SK-N-SH (cell line): ENCODE results near the gene KLF15. TPM values are rescaled to one million over a fixed set of nuclear protein-coding genes. Genes with fewer than 3 reads are reported as not detected.

ENCODE experiments used
- CTCF ChIA-PET: fragments of 300-600, 350-600 bp; formaldehyde crosslinking; extraction: SDS; loops from one replicate; lab custom pipeline; 2021; lab: Yijun Ruan, JAX
- POLR2A ChIA-PET: fragments of 350-600 bp; sonication (Branson Sonifier 250); formaldehyde crosslinking; extraction: SDS; loops from one replicate; lab custom pipeline; 2020; ENCODE audit warnings: antibody characterized with exemption, inconsistent platforms; lab: Yijun Ruan, JAX
- DNase-seq: peaks from one replicate; pipeline ENCODE4 v3.0.0; 2012
- H2AFZ ChIP-seq: fragments of 200-600 bp; sonication (generic); 2 replicates; pipeline ENCODE4 v1.8.1; 2016; ENCODE audit warnings: antibody characterized with exemption, mild to moderate bottlenecking, low read depth
- H3F3A ChIP-seq: fragments of 200-600 bp; sonication (generic); replicated peaks from 2 replicates; pipeline ENCODE3; 2016; ENCODE audit warnings: antibody characterized with exemption, mild to moderate bottlenecking; ENCODE audit not compliant: insufficient read depth
- H3K27ac ChIP-seq, 2 experiments: fragments of 200-500 bp in 1 of 2; fragments of 200-600 bp in 1 of 2; sonication (Bioruptor generic) in 1 of 2; sonication (generic), shearing (Covaris generic) in 1 of 2; 2 replicates each; pipeline versions ENCODE4 v1.5.1 to v1.6.1; 2014 to 2016; ENCODE audit warnings: low read depth in 2 of 2, inconsistent platforms in 1 of 2, low read length in 1 of 2, mild to moderate bottlenecking in 1 of 2, mixed read lengths in 1 of 2
- H3K27me3 ChIP-seq: fragments of 200-600 bp; sonication (generic), shearing (Covaris generic); 2 replicates; pipeline ENCODE4 v1.6.1; 2016; ENCODE audit warnings: mixed run types; ENCODE audit not compliant: insufficient read depth
- H3K36me3 ChIP-seq, 2 experiments: fragments of 200-500 bp in 1 of 2; fragments of 200-600 bp in 1 of 2; sonication (Bioruptor generic) in 1 of 2; sonication (generic) in 1 of 2; replicated peaks in 1 of 2; 2 replicates each; pipeline versions ENCODE3 to v1.5.1; 2014 to 2016; ENCODE audit warnings: low read length in 1 of 2, mild to moderate bottlenecking in 1 of 2; ENCODE audit not compliant: insufficient read depth in 2 of 2, control insufficient read depth in 1 of 2
- H3K4me1 ChIP-seq, 2 experiments: fragments of 200-500 bp in 1 of 2; fragments of 200-600 bp in 1 of 2; sonication (Bioruptor generic) in 1 of 2; sonication (generic), shearing (Covaris generic) in 1 of 2; 2 replicates each; pipeline versions ENCODE4 v1.5.1 to v1.6.1; 2014 to 2016; ENCODE audit warnings: low read depth in 1 of 2, low read length in 1 of 2, mixed run types in 1 of 2; ENCODE audit not compliant: insufficient read depth in 2 of 2, control insufficient read depth in 1 of 2
- H3K4me2 ChIP-seq: fragments of 200-600 bp; sonication (generic), shearing (Covaris generic); 2 replicates; pipeline ENCODE4 v1.6.1; 2017; ENCODE audit warnings: mixed run types
- H3K4me3 ChIP-seq, 2 experiments: fragments of 200-500 bp in 1 of 2; fragments of 200-600 bp in 1 of 2; sonication (Bioruptor generic) in 1 of 2; sonication (generic), shearing (Covaris generic) in 1 of 2; 2 replicates each; pipeline versions ENCODE4 v1.5.1 to v1.8.1; 2014 to 2016; ENCODE audit warnings: low read depth in 2 of 2, inconsistent platforms in 1 of 2, low read length in 1 of 2, mild to moderate bottlenecking in 1 of 2, mixed read lengths in 1 of 2, moderate library complexity in 1 of 2
- H3K79me2 ChIP-seq: fragments of 200-600 bp; sonication (generic); 2 replicates; pipeline ENCODE4 v1.8.1; 2017; ENCODE audit warnings: mild to moderate bottlenecking; ENCODE audit not compliant: insufficient read depth
- H3K9ac ChIP-seq: fragments of 200-600 bp; sonication (generic); 2 replicates; pipeline ENCODE4 v1.6.1; 2017; ENCODE audit warnings: mixed run types
- H3K9me2 ChIP-seq: fragments of 200-600 bp; sonication (generic); 2 replicates; pipeline ENCODE4 v1.6.1; 2017; ENCODE audit warnings: mixed run types
- H3K9me3 ChIP-seq: fragments of 200-600 bp; sonication (generic); 2 replicates; pipeline ENCODE4 v1.6.1; 2017; ENCODE audit warnings: mixed run types, mild to moderate bottlenecking, moderate library complexity
- H4K20me1 ChIP-seq: fragments of 200-600 bp; sonication (generic); 2 replicates; pipeline ENCODE4 v1.6.1; 2017; ENCODE audit warnings: mild to moderate bottlenecking, mixed run types; ENCODE audit not compliant: insufficient read depth
- CHD2 ChIP-seq: fragments of 150-350 bp; IDR thresholded peaks from 2 replicates; pipeline ENCODE4 v1.6.1; 2018; ENCODE audit warnings: low read length; ENCODE audit not compliant: partially characterized antibody
- ELF1 ChIP-seq: IDR thresholded peaks from 2 replicates; pipeline ENCODE4 v1.4.0; 2012
- EP300 ChIP-seq, 2 experiments: IDR thresholded peaks; 2 replicates each; pipeline versions ENCODE4 v1.4.0 to v1.6.1; 2012; ENCODE audit warnings: borderline replicate concordance in 1 of 2, low read depth in 1 of 2, low read length in 1 of 2
- FOXJ3 ChIP-seq: sonication (generic); formaldehyde crosslinking; IDR thresholded peaks from 2 replicates; pipeline ENCODE4 v1.5.1; 2020; ENCODE audit warnings: mild to moderate bottlenecking, missing genetic modification reagents
- GABPA ChIP-seq: IDR thresholded peaks from 2 replicates; pipeline ENCODE4 v1.4.0; 2012; ENCODE audit warnings: low read depth, mild to moderate bottlenecking
- GATA2 ChIP-seq: sonication (generic); formaldehyde crosslinking; IDR thresholded peaks from 2 replicates; pipeline ENCODE4 v1.5.0; 2020; ENCODE audit warnings: mild to moderate bottlenecking, missing genetic modification reagents
- IRF3 ChIP-seq: fragments of 150-350 bp; IDR thresholded peaks from 2 replicates; pipeline ENCODE4 v1.6.1; 2016; ENCODE audit warnings: mild to moderate bottlenecking, low read depth, low read length
- JUND ChIP-seq: IDR thresholded peaks from 2 replicates; pipeline ENCODE4 v1.4.0; 2012
- NFIC ChIP-seq: IDR thresholded peaks from 2 replicates; pipeline ENCODE4 v1.4.0; 2012; ENCODE audit warnings: borderline replicate concordance
- POLR2AphosphoS5 ChIP-seq: IDR thresholded peaks from 2 replicates; pipeline ENCODE4 v1.6.1; 2012; ENCODE audit warnings: low read depth, low read length
- RAD21 ChIP-seq: IDR thresholded peaks from 2 replicates; pipeline ENCODE4 v1.6.1; 2012; ENCODE audit warnings: mild to moderate bottlenecking, low read length
- SIN3A ChIP-seq: IDR thresholded peaks from 2 replicates; pipeline ENCODE4 v1.6.1; 2012; ENCODE audit warnings: low read depth, mild to moderate bottlenecking, low read length, moderate library complexity, borderline replicate concordance
- SMC3 ChIP-seq: IDR thresholded peaks from 2 replicates; pipeline ENCODE4 v1.6.1; 2012; ENCODE audit warnings: low read depth, low read length, improper control_type of control experiment
- TAF1 ChIP-seq: IDR thresholded peaks from 2 replicates; pipeline ENCODE4 v1.6.1; 2012; ENCODE audit warnings: low read depth, mild to moderate bottlenecking, low read length, moderate library complexity, borderline replicate concordance
- TCF12 ChIP-seq: IDR thresholded peaks from 2 replicates; pipeline ENCODE4 v1.4.0; 2012
- ZBTB33 ChIP-seq: IDR thresholded peaks from 2 replicates; pipeline ENCODE4 v1.4.0; 2012; ENCODE audit warnings: low read depth, borderline replicate concordance
- WGBS: methylation state at CpG from one replicate; pipeline ENCODE4 v1.1.6; 2017; ENCODE audit warnings: low lambda C conversion rate; 5-methylcytosine and 5-hydroxymethylcytosine counted together
- polyA plus RNA-seq, 3 experiments: library from polyadenylated mRNA; depleted of rRNA; stranded (reverse); fragments of >200 nt; gene quantifications; 2 replicates each; pipeline ENCODE4 v1.2.3, GENCODE V29; 2012
- TF ChIP-seq, protein P1 (sequence below): IDR thresholded peaks from 2 replicates; pipeline ENCODE4 v1.6.1; 2012; ENCODE audit warnings: mild to moderate bottlenecking, low read depth, low read length, moderate library complexity
- TF ChIP-seq, protein P2 (sequence below): IDR thresholded peaks from 2 replicates; pipeline ENCODE4 v1.4.0; 2012; ENCODE audit warnings: low read depth

KLF15 gene
- polyA plus RNA-seq, 1 of the 3 experiments (the other 2 are of a cell fraction): 0.28 TPM

DNA sequence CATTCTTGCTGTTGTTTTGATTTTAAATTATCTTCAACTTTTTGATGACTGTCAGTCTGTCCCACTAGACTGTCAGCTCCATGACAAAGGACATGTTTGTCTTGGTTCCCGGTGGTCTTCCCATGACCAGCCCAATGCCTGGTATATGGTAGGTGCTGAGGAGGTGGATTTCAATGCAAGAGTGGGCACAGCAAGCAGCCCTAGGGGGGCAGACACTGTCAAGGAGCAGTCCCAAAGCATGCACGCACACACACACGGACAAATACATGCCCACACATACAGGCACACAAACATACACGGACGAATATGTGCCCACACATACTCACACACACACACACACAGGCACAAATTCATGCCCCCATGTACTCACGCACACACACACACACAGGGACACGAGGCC is 12.0 kb downstream of the KLF15 start:
- POLR2A ChIA-PET: no interaction called here
- Histone ChIP-seq H3K79me2 (no peaks in the 10 kb centered on the region), H3K27ac (no peak overlapping the region), H3K27me3 (no peaks in the 10 kb centered on the region), H3K9me3 (no peaks in the 10 kb centered on the region), H3K4me1 (peaks cover 0 to 2% of the 10 kb centered on the region in 2 experiments; a peak in 1 of 4 replicates), H3F3A (no peaks in the 10 kb centered on the region), H3K4me3 (no peak overlapping the region), H4K20me1 (no peaks in the 10 kb centered on the region), H3K36me3 (no peaks in the 10 kb centered on the region), H2AFZ (no peak overlapping the region), H3K9me2 (no peaks in the 10 kb centered on the region), H3K9ac (no peak overlapping the region), H3K4me2 (no peak overlapping the region)
- WGBS: 69% methylated on average over 7 of the region's 7 CpGs
- no peak for DNase-seq
- TF ChIP-seq JUND (no peak), TAF1 (no peak), NFIC (no peak), RAD21 (no peak), POLR2AphosphoS5 (no peak), TCF12 (no peak), ELF1 (no peak), FOXJ3 (CRISPR knock-in tag) (no peak), CHD2 (no peak), EP300 (IDR thresholded peaks at IDR 0.05; ENCODE audit: borderline replicate concordance in 1 of 2, low read depth in 1 of 2, low read length in 1 of 2) (no peak), GATA2 (CRISPR knock-in tag) (no peak), GABPA (no peak), ZBTB33 (no peak), IRF3 (no peak), SMC3 (no peak), SIN3A (no peak)
- TF ChIP-seq, protein P1, sequence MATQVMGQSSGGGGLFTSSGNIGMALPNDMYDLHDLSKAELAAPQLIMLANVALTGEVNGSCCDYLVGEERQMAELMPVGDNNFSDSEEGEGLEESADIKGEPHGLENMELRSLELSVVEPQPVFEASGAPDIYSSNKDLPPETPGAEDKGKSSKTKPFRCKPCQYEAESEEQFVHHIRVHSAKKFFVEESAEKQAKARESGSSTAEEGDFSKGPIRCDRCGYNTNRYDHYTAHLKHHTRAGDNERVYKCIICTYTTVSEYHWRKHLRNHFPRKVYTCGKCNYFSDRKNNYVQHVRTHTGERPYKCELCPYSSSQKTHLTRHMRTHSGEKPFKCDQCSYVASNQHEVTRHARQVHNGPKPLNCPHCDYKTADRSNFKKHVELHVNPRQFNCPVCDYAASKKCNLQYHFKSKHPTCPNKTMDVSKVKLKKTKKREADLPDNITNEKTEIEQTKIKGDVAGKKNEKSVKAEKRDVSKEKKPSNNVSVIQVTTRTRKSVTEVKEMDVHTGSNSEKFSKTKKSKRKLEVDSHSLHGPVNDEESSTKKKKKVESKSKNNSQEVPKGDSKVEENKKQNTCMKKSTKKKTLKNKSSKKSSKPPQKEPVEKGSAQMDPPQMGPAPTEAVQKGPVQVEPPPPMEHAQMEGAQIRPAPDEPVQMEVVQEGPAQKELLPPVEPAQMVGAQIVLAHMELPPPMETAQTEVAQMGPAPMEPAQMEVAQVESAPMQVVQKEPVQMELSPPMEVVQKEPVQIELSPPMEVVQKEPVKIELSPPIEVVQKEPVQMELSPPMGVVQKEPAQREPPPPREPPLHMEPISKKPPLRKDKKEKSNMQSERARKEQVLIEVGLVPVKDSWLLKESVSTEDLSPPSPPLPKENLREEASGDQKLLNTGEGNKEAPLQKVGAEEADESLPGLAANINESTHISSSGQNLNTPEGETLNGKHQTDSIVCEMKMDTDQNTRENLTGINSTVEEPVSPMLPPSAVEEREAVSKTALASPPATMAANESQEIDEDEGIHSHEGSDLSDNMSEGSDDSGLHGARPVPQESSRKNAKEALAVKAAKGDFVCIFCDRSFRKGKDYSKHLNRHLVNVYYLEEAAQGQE: no peak
- TF ChIP-seq, protein P2, sequence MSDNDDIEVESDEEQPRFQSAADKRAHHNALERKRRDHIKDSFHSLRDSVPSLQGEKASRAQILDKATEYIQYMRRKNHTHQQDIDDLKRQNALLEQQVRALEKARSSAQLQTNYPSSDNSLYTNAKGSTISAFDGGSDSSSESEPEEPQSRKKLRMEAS: no peak
- CTCF ChIA-PET: interaction anchor here (1.1 to 1.6 kb wide), 2 partner anchors 44 to 212 kb away, joined by 4 read pairs; no protein-coding TSS in a partner anchor
